ENCODE data around the gene TMA7B.

The TMA7B gene

GRCh38 chr22:40008726-40009291, 48.6 kb downstream of the TMA7B start:
- H3K9me3 Mint-ChIP-seq = no peaks in the 10 kb centered on the region
- DNase-seq (no peak), ATAC-seq (no peak)
- H3K27ac Mint-ChIP-seq = peak overlapping the region in 1 of 2 donors; percentile 89
- peaks cover 26% of the 10 kb centered on the region for H3K4me1 Mint-ChIP-seq
- H3K27me3 Mint-ChIP-seq = peaks cover 26% of the 10 kb centered on the region
- H3K4me3 Mint-ChIP-seq = peak overlapping the region in 1 of 2 donors; percentile 67

GRCh38 chr22:40009292-40009774, 49.1 kb downstream of the TMA7B start:
- Mint-ChIP-seq H3K9me3 (no peaks in the 10 kb centered on the region), H3K27ac (peak overlapping the region; percentile 80 to 89), H3K4me3 (peak overlapping the region; percentile 63 to 67), H3K27me3 (peaks cover 26% of the 10 kb centered on the region), H3K4me1 (peaks cover 26% of the 10 kb centered on the region)
- DNase-seq = no peak
- peak; percentile 31 for ATAC-seq

- ATAC-seq (peak; percentile 82), DNase-seq (peak in 1 of 2 donors; percentile 30)
- Mint-ChIP-seq H3K4me1 (peaks cover 26% of the 10 kb centered on the region), H3K27me3 (peaks cover 26% of the 10 kb centered on the region), H3K4me3 (peak overlapping the region; percentile 63 to 67), H3K27ac (peak overlapping the region; percentile 80 to 89), H3K9me3 (no peaks in the 10 kb centered on the region)
Observed at GRCh38 chr22:40009951-40010671, 49.9 kb downstream of the TMA7B start.

GRCh38 chr22:40010746-40011145, 50.5 kb downstream of the TMA7B start:
- Mint-ChIP-seq H3K4me3 (no peak overlapping the region), H3K4me1 (peaks cover 26% of the 10 kb centered on the region), H3K9me3 (no peaks in the 10 kb centered on the region), H3K27ac (no peak overlapping the region), H3K27me3 (peaks cover 26% of the 10 kb centered on the region)
- ATAC-seq = no peak
- no peak for DNase-seq

All from stimulated activated naive CD8-positive, alpha-beta T cell treated with anti-CD3 and anti-CD28 coated beads, Interleukin-15, amount 100 ng/mL, for 72 hours (primary cell).